IgD-negative memory B cell (primary cell): ENCODE data around the gene OR1S1. TPM values are rescaled to one million over a fixed set of nuclear protein-coding genes. Genes with fewer than 3 reads are reported as not detected.

Experiments
- H3K27ac Mint-ChIP-seq, 3 donors: one replicate each; pipeline ENCODE4 v1.8.0; 2020 to 2022; ENCODE audit warnings: mild to moderate bottlenecking in 3 of 3, mixed read lengths in 3 of 3, moderate library complexity in 1 of 3
- H3K27me3 Mint-ChIP-seq: one replicate; pipeline ENCODE4 v1.8.0; 2021; ENCODE audit warnings: mixed read lengths
- H3K36me3 Mint-ChIP-seq: one replicate; pipeline ENCODE4 v1.8.0; 2020; ENCODE audit warnings: mild to moderate bottlenecking, mixed read lengths
- H3K4me1 Mint-ChIP-seq, 3 donors: one replicate each; pipeline ENCODE4 v1.8.0; 2020 to 2022; ENCODE audit warnings: mixed read lengths in 3 of 3, mild to moderate bottlenecking in 1 of 3
- H3K4me3 Mint-ChIP-seq, 4 donors: one replicate each; pipeline ENCODE4 v1.8.0; 2020 to 2022; ENCODE audit warnings: mild to moderate bottlenecking in 4 of 4, mixed read lengths in 4 of 4, moderate library complexity in 3 of 4
- H3K9me3 Mint-ChIP-seq, 3 donors: one replicate each; pipeline ENCODE4 v1.8.0; 2020 to 2021; ENCODE audit warnings: mixed read lengths in 3 of 3, mild to moderate bottlenecking in 1 of 3
- polyA plus RNA-seq: library from polyadenylated mRNA; unstranded; fragments of 300-500 nt; fragmentation: Illumina TruSeq; gene quantifications from one replicate; pipeline ENCODE4 v1.2.3, GENCODE V29; 2021

OR1S1 gene
- polyA plus RNA-seq, 1 donor from 2014 or later: not detected

- Mint-ChIP-seq H3K27me3 (peaks cover 2% of the 10 kb centered on the region), H3K27ac (no peak overlapping the region), H3K9me3 (peaks cover 0 to 3% (median 0%) of the 10 kb centered on the region in 3 donors)
Measured at GRCh38 chr11:58227956-58228615, 15.6 kb downstream of the OR1S1 start.

GRCh38 chr11:58243954-58244353 is 31.4 kb downstream of the OR1S1 start:
- H3K4me3 Mint-ChIP-seq: no peak overlapping the region
- H3K36me3 Mint-ChIP-seq: peaks cover 3% of the 10 kb centered on the region
- peaks cover 1% of the 10 kb centered on the region for H3K27me3 Mint-ChIP-seq
- H3K27ac Mint-ChIP-seq: no peak overlapping the region
- no peaks in the 10 kb centered on the region for H3K4me1 Mint-ChIP-seq
- H3K9me3 Mint-ChIP-seq: peaks cover 6 to 25% (median 11%) of the 10 kb centered on the region in 3 donors

More at GRCh38 chr11:58227956-58228615, 15.6 kb downstream of the OR1S1 start:
- Mint-ChIP-seq H3K4me1 (no peaks in the 10 kb centered on the region), H3K4me3 (no peak overlapping the region), H3K36me3 (no peaks in the 10 kb centered on the region)

DNA sequence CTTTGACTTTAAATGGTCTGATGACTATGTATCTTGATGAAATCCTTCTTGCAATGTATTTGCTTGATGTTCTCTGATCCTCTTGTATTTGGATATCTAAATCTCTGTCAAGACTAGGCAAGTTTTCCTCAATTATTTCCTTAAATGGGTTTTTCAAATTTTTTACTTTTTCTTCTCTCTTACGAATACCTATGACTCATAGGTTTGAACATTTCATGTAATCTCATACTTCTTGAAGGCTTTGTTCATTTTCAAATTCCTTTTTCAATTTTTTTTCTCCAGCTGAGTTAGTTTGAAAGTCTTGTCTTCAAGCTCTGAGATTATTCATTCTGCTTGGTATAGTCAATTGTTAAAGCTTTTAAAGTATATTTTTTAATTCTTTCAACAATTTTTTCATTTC is 42.4 kb downstream of the OR1S1 start:
- Mint-ChIP-seq H3K27ac (no peak overlapping the region), H3K27me3 (no peaks in the 10 kb centered on the region), H3K4me3 (no peak overlapping the region), H3K4me1 (no peaks in the 10 kb centered on the region), H3K36me3 (no peaks in the 10 kb centered on the region), H3K9me3 (peaks cover 0 to 29% (median 6%) of the 10 kb centered on the region in 3 donors)

- peaks cover 4 to 17% (median 5%) of the 10 kb centered on the region in 3 donors for H3K9me3 Mint-ChIP-seq
- H3K27me3 Mint-ChIP-seq: peaks cover 4% of the 10 kb centered on the region
- H3K4me3 Mint-ChIP-seq: no peak overlapping the region
- no peaks in the 10 kb centered on the region for H3K36me3 Mint-ChIP-seq
- H3K27ac Mint-ChIP-seq: no peak overlapping the region
- no peaks in the 10 kb centered on the region for H3K4me1 Mint-ChIP-seq
Measured at GRCh38 chr11:58259983-58260382, 47.5 kb downstream of the OR1S1 start.

Other genes starting within 250 kb of the OR1S1 start
- not detected for gene OR9Q1, start 188.8 kb upstream of the OR1S1 start, polyA plus RNA-seq
- not detected for gene OR6Q1, start 181.8 kb upstream of the OR1S1 start, polyA plus RNA-seq
- gene OR9I1, start 87.2 kb upstream of the OR1S1 start, polyA plus RNA-seq: not detected
- gene OR9Q2, start 23.6 kb upstream of the OR1S1 start, polyA plus RNA-seq: not detected
- gene OR1S2, start 8.6 kb upstream of the OR1S1 start, polyA plus RNA-seq: not detected
- not detected for gene OR10Q1, start 16.2 kb downstream of the OR1S1 start, polyA plus RNA-seq
- gene OR10W1, start 55.5 kb downstream of the OR1S1 start, polyA plus RNA-seq: not detected
- gene OR5B17, start 146.3 kb downstream of the OR1S1 start, polyA plus RNA-seq: not detected
- gene OR5B3, start 194.2 kb downstream of the OR1S1 start, polyA plus RNA-seq: not detected
- not detected for gene OR5B2, start 215.4 kb downstream of the OR1S1 start, polyA plus RNA-seq
- not detected for gene OR5B12, start 229.5 kb downstream of the OR1S1 start, polyA plus RNA-seq